H1 (cell line): ENCODE measurements around the gene ANO2. TPM values are rescaled to one million over a fixed set of nuclear protein-coding genes. Genes with fewer than 3 reads are reported as not detected.

Source experiments
- CBX8 ChIP-seq: fragments of 300-800, 300-1000 bp; sonication (generic); IDR thresholded peaks from 2 replicates; pipeline ENCODE4 v1.7.1; 2016; ENCODE audit warnings: low read depth, low read length, borderline replicate concordance
- EZH2 ChIP-seq: fragments of 200-600 bp; sonication (generic); IDR thresholded peaks from 2 replicates; pipeline ENCODE4 v1.7.1; 2012; ENCODE audit warnings: low read depth, mild to moderate bottlenecking, moderate library complexity, low read length, inconsistent platforms; ENCODE audit not compliant: severe bottlenecking
- RBBP5 ChIP-seq: IDR thresholded peaks from 2 replicates; pipeline ENCODE4 v1.7.1; 2012; ENCODE audit warnings: low read depth, mild to moderate bottlenecking, inconsistent platforms, low read length, moderate library complexity, borderline replicate concordance
- SP1 ChIP-seq: IDR thresholded peaks from 2 replicates; pipeline ENCODE4 v1.6.1; 2011; ENCODE audit warnings: low read depth, low read length
- ZNF274 ChIP-seq: IDR thresholded peaks from 2 replicates; pipeline ENCODE4 v1.7.0; 2012; ENCODE audit warnings: low read length, borderline replicate concordance; ENCODE audit errors: extremely low read depth
- polyA plus RNA-seq, 7 experiments: library from polyadenylated mRNA; depleted of rRNA in 3 of 7; stranded (reverse) in 5 of 7; unstranded in 2 of 7; fragments of >200 nt in 5 of 7; fragments of 200-250 nt in 2 of 7; gene quantifications; 1 replicate in 5 of 7; 2 replicates in 1 of 7; 4 replicates in 1 of 7; pipeline versions ENCODE4 v1.2.1 to v1.2.3, GENCODE V29; 2011 to 2013; ENCODE audit warnings: missing spikeins in 2 of 7, mixed read lengths in 2 of 7
- total RNA-seq: library from RNA; stranded (reverse); fragmentation: NEBNext Ultra II Directional; extraction: Animal tissue kit (Norgen Biotek cat#: 25700); gene quantifications from 2 replicates; pipeline ENCODE4 v1.2.1, GENCODE V29; 2021

Gene ANO2
- total and polyA plus RNA-seq, 2 of the 8 experiments (the other 6 are each of a cell fraction or from before 2014, with no cell fraction given): 1.9 to 5.5 TPM

DNA sequence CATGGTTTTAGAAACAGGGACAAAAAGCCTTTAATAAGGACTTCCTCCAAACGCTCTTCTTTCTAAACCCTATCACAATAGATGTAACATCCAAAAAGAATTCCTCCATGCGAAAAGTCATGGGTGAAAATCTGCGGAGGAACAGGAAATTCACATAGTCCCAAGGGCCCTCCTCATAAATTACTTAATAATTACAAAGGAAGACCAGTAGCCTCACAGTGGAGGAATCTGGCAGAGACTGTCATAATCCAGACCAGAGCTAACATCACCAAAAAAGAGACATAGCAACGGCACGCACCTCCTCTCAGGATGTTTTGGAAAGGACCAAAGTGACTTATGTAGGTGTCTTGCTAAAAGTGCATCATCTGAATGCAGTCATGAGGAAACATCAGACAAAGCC, 165.7 kb downstream of the ANO2 start (continued):
- TF ChIP-seq CBX8 (no peak), ZNF274 (no peak), RBBP5 (no peak), EZH2 (no peak), SP1 (no peak)
